C4-2B (cell line): ENCODE data around the gene CHRNA1.

Experiments used
- H3K27ac ChIP-seq: fragments of 450-650 bp; 2 replicates; pipeline ENCODE4 v1.5.1; 2017
- CTCF ChIP-seq: fragments of 450-650 bp; conservative IDR thresholded peaks from 2 replicates; pipeline ENCODE4 v1.5.1; 2017; ENCODE audit warnings: mild to moderate bottlenecking
- ZFX ChIP-seq: fragments of 450-650 bp; IDR thresholded peaks from 2 replicates; pipeline ENCODE4 v1.6.1; 2017

Gene CHRNA1

GRCh38 chr2:174760845-174761473 is 3.3 kb downstream of the CHRNA1 start:
- no peak overlapping the region for H3K27ac ChIP-seq
- no peak for TF ChIP-seq ZFX

GRCh38 chr2:174759381-174760065 is 4.7 kb downstream of the CHRNA1 start:
- TF ChIP-seq CTCF (no peak), ZFX (no peak)

GRCh38 chr2:174756743-174757142 is 7.5 kb downstream of the CHRNA1 start:
- TF ChIP-seq CTCF (no peak), ZFX (no peak)

More at GRCh38 chr2:174759381-174760065, 4.7 kb downstream of the CHRNA1 start:
- no peak overlapping the region for H3K27ac ChIP-seq

GRCh38 chr2:174753038-174753633 is 11.1 kb downstream of the CHRNA1 start:
- no peak overlapping the region for H3K27ac ChIP-seq
- TF ChIP-seq ZFX (no peak), CTCF (no peak)

More at GRCh38 chr2:174756743-174757142, 7.5 kb downstream of the CHRNA1 start:
- no peak overlapping the region for H3K27ac ChIP-seq

GRCh38 chr2:174752403-174753037 is 11.8 kb downstream of the CHRNA1 start:
- no peak overlapping the region for H3K27ac ChIP-seq
- no peak for TF ChIP-seq CTCF
- no peak for TF ChIP-seq ZFX

- TF ChIP-seq CTCF (no peak), ZFX (no peak)
- H3K27ac ChIP-seq: no peak overlapping the region
Measured at GRCh38 chr2:174750923-174751441, 13.3 kb downstream of the CHRNA1 start.

GRCh38 chr2:174749793-174750192 is 14.5 kb downstream of the CHRNA1 start:
- H3K27ac ChIP-seq: no peak overlapping the region
- TF ChIP-seq CTCF: no peak
